HG02938 (cell line): Measurements from ENCODE around the gene FLRT2.

ENCODE experiments used
- ATAC-seq: cut with Tn5 transposase; IDR thresholded peaks from one replicate; pipeline ENCODE4 v1.9.1; 2021; ENCODE audit warnings: mild to moderate bottlenecking, moderate library complexity; ENCODE audit not compliant: unreplicated experiment

Gene FLRT2

DNA sequence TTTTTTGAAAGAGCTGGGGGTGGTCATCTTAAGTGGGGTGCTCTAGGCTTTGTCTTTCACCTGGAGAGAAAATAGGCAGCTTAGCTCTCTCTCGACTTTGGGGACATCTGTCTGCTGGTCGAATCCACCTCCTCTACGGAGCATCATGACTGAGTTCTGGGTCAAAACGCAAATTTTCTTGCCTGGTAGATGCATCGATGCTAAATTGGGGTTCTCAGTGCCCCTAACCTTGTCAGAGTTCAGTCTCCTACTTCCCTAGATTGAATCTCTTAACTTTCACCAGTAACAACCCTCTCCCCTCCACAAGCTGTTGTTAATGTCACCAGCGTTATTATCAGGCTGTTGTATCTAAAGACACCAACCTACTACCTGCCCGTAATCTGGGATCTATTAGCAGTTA, 682 bp downstream of the FLRT2 start:
- ATAC-seq: no peak

DNA sequence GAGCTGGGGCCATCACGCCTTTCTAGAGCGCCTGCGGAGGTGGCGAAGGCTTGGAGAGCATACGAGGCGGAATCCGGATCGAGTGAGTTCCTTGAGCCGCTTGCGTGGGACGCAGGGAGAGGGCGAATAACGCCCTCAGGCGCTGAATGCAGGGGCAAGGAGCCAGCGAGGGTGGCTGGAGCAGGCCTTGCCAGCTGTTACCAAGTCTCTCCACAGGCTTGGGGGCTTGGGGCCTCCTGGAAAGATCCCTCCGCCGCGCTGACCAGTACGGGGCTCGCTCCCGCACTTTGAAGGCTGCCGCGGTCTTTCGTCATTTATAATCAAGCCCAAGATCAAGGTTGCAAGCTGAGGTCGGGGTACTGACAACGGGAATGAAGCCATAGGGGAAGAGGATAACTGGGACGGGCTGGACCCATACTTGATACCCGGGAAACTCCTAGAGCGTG, 1.2 kb downstream of the FLRT2 start:
- no peak for ATAC-seq

DNA sequence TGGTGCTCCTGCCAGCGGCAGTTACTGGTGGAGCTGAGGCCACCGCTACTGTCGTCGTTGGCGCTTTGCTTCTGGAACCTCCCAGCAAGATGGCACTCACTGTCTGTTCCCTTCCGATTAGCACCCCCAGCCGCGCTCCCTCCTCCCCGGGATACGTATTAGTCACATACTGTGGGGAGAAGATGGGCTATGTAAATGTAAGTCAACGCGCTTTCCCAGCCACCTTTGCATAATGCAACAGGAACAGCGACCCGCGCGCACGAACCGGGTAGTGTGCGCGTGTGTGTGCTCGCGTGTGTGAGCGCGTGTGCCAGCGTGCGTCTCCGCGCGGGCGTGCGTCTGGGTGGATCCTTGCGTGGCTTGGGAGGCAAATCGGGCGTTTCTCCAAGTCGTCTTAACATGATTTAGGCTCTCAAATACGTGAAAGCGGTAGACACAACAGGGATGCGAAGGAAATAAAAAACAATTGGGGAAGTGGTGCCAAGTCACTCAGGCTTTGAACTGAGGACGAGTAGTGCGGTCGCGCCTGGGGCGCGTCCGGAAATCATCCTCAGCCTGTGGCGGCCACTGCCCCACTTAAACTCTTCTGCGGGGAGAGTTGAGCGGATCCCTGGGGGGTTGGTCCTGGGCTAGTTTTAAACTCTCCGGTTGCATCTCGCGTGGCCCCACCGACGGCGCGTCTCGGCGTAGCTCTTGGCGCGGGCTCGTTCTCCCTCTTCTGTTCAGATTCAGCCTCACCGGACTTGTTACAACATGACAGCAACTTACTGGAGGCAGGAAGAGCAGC, 1.8 kb downstream of the FLRT2 start:
- no peak for ATAC-seq

GRCh38 chr14:85532374-85533022, 2.6 kb downstream of the FLRT2 start:
- no peak for ATAC-seq

- no peak for ATAC-seq
Measured at GRCh38 chr14:85533023-85533860, 3.3 kb downstream of the FLRT2 start.

GRCh38 chr14:85533861-85534291, 3.9 kb downstream of the FLRT2 start:
- no peak for ATAC-seq

DNA sequence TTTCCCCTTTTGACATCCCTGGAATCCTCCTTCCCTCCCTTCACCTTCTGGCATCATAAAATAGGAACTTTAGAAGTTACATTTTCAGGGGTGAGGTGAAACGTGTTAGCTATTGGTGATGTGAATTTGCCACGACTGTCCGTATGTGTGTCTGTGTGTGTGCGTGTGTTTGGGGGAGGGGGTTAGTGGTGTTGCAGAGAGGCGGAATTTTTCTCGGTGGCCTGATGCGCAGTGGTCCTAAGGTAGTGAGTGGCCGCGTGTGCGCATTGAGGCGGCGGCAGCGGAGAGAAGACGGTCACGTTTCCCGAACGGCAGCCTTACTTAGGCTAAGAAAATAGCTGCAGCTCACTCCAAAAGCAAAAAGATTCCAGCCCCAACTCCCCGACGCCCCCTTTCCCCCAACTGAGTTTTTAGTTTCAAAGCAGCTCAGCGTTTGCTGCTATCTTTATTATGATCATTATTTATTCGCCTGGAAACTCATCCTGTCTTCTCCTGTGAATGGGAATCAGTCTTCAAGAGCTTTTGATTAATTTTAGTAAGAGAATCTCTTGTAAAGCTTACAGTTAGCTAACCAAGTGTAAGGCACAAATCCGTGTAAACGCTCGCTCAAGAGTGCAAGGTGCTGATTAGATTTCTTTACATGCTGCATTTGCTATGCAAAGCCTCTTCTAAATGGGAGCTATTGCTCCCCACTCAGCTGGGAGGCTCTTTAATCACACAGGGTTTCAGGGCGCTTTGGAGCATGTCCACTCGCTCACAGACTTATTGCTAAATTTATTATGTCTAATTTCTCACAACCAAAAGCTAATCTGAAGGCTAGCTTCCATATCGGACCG, 4.7 kb downstream of the FLRT2 start:
- no peak for ATAC-seq

GRCh38 chr14:85535321-85535720, 5.4 kb downstream of the FLRT2 start:
- ATAC-seq: no peak

GRCh38 chr14:85535991-85536832, 6.3 kb downstream of the FLRT2 start:
- no peak for ATAC-seq

- no peak for ATAC-seq
Measured at GRCh38 chr14:85536833-85537190, 6.9 kb downstream of the FLRT2 start.

DNA sequence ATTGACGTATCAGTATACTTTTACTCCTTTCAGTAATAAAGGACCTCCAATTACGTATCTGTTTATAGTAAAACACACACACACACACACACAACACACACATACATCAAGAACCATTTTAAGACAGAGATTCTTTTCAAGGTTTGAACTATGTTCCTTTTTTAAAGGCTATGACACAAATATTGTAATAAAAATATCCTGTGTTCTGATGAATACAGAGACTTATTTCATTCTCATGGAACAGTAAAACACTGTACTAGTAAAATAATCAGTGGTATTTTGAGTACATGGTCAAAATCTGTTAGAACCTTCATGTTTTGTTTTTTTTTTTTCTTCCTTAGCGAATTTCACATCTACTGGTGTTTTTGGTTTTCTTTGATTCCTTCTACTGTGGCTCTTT, 7.6 kb downstream of the FLRT2 start:
- ATAC-seq: no peak

- no peak for ATAC-seq
Measured at GRCh38 chr14:85538636-85539035, 8.7 kb downstream of the FLRT2 start.

DNA sequence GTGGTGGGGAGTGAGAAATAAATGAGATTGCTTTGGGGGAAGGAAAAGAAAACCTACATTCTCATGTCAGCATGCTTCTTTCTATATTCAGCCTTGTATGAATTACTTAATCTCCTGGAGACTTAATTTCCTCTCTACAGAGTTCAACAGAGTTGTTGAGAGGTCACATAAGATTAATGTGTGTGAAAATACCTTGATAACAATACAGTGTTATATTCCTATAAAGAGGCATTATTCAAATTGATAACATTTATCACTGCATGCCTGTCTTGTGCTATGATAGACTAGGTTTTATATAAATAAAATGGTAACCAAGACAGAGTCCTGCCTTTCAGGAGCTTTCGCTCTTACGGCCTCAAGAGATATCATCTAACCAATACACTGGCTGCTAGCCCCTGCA, 9.6 kb downstream of the FLRT2 start:
- ATAC-seq: no peak

DNA sequence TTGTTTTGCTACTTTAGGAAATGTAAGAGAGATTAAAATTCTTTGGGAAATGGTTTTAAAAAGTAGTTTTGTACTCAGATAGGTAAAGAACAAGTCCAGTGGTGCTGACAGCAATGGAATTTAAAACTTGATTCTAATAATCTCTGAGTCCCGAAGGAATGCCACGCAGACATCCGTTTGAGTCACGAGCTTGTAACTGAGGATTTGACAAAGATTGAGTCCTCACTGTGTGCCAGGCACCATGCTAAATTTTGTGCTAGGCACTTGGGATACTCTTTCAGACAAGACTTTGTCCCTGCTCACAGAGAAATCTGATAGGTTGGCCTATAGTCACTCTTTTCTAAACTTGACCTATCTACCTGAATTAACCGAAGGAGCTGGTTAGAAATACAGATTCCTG, 12.7 kb downstream of the FLRT2 start:
- no peak for ATAC-seq

DNA sequence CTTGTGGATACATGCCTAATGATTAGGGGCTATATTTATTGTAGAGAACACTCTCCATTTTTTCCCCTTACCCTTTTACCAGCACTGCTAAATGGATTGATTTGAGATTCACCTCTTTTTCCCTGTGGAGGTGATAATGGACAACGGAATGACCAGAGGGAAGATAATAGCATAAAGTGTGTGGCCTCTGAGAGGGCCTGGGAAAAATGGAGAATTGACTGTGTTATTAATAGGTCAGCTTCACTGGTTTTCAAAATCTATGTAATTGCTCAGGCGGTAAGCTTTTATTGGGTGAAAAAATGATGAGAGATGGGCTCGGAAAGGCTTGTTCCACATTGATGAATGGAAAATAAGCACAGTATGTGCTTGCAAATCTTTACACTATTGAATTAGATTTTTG, 15.8 kb downstream of the FLRT2 start:
- ATAC-seq: no peak

- ATAC-seq: no peak
Measured at GRCh38 chr14:85546390-85546789, 16.4 kb downstream of the FLRT2 start.

DNA sequence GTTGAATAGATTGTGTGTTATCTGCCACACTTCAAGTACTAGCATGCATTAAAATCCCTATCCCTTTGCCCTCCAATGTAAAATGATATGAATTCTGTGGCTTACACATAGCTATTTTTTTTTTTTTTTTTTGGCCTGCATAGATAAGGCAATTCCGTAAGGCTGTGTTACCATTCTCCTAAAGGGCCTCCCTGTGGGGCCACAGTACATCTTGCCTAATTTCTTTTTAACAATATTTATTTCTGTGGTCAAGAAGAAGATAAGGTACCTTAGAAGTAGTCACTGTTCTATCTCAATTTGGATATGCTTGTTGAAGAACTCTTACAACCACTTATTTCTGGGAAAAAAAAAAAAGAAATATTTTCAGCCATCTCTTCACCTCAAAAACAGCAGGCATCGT, 19.8 kb downstream of the FLRT2 start:
- no peak for ATAC-seq

GRCh38 chr14:85554106-85554505, 24.2 kb downstream of the FLRT2 start:
- ATAC-seq: no peak

DNA sequence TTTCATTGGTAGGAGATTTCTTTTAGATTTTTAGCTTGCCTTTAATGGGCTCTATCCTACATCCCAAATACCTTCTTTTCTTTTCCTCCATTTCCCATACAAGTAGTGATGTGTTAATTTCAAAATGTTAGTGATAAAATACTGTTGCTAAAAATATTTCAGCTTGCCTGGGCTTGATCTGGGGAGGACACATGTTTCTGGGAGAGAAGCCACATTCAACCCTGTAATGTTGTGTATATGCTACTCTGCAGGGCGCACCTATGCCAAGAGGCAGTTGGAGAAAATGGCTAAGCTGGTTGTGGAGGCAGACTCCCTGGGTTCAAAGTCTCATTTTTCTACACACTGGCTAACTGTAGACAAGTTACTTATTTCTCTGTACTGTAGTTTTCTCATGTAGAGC, 26.3 kb downstream of the FLRT2 start:
- ATAC-seq: no peak

GRCh38 chr14:85558505-85558904, 28.6 kb downstream of the FLRT2 start:
- no peak for ATAC-seq
